Adipocyte (in vitro differentiated cells): ENCODE measurements around the gene TAAR2.

Experiments used
- DNase-seq: peaks from one replicate; pipeline ENCODE4 v3.0.0-alpha.2; 2015; ENCODE audit warnings: low read depth
- H3K27me3 ChIP-seq: replicated peaks from 2 replicates; pipeline ENCODE4 v1.7.0; 2013; ENCODE audit warnings: mild to moderate bottlenecking, low read length, moderate library complexity; ENCODE audit not compliant: control insufficient read depth, insufficient read depth
- H3K36me3 ChIP-seq: 2 replicates; pipeline ENCODE4 v1.7.0; 2013; ENCODE audit warnings: low read length, mild to moderate bottlenecking, moderate library complexity; ENCODE audit not compliant: control insufficient read depth, insufficient read depth, severe bottlenecking
- H3K4me1 ChIP-seq: 2 replicates; pipeline ENCODE4 v1.7.0; 2013; ENCODE audit warnings: mild to moderate bottlenecking, low read length, moderate library complexity; ENCODE audit not compliant: control insufficient read depth, insufficient read depth
- H3K4me3 ChIP-seq: 2 replicates; pipeline ENCODE4 v1.7.0; 2013; ENCODE audit warnings: mild to moderate bottlenecking, low read length, moderate library complexity
- H3K9ac ChIP-seq: 2 replicates; pipeline ENCODE4 v1.7.0; 2013; ENCODE audit warnings: mild to moderate bottlenecking, low read length, moderate library complexity
- H3K9me3 ChIP-seq: 2 replicates; pipeline ENCODE4 v1.7.0; 2013; ENCODE audit warnings: mild to moderate bottlenecking, low read length, moderate library complexity; ENCODE audit not compliant: control insufficient read depth

TAAR2 gene

GRCh38 chr6:132624175-132624574, at the start of gene TAAR2:
TSS of gene TAAR2 (minus strand) at chr6:132624275. CDS start at chr6:132624275, 0 bp downstream.
- no peak for DNase-seq
- no peak within 1 kb of the TSS for H3K4me3 ChIP-seq
- no peaks in the 10 kb centered on the region for H3K36me3 ChIP-seq
- H3K4me1 ChIP-seq = no peaks in the 10 kb centered on the region
- peaks cover 8% of the 10 kb centered on the region for H3K27me3 ChIP-seq
- no peaks in the 10 kb centered on the region for H3K9me3 ChIP-seq
- H3K9ac ChIP-seq = no peak within 1 kb of the TSS

- H3K4me3 ChIP-seq = no peak overlapping the region
- no peaks in the 10 kb centered on the region for H3K9me3 ChIP-seq
- DNase-seq = no peak
- H3K9ac ChIP-seq = no peak overlapping the region
- no peaks in the 10 kb centered on the region for H3K36me3 ChIP-seq
- H3K27me3 ChIP-seq = no peaks in the 10 kb centered on the region
- no peaks in the 10 kb centered on the region for H3K4me1 ChIP-seq
These were observed 49.5 kb upstream of the TAAR2 start for GRCh38 chr6:132673376-132674094.

- Histone ChIP-seq H3K4me1 (no peaks in the 10 kb centered on the region), H3K9me3 (no peaks in the 10 kb centered on the region), H3K36me3 (no peaks in the 10 kb centered on the region), H3K4me3 (no peak overlapping the region), H3K27me3 (no peaks in the 10 kb centered on the region), H3K9ac (no peak overlapping the region)
- no peak for DNase-seq
These were observed 47.2 kb upstream of the TAAR2 start for GRCh38 chr6:132671295-132671694.

GRCh38 chr6:132669690-132670291, 45.7 kb upstream of the TAAR2 start:
- Histone ChIP-seq H3K27me3 (no peaks in the 10 kb centered on the region), H3K4me3 (no peak overlapping the region), H3K9ac (no peak overlapping the region), H3K9me3 (peaks cover 6% of the 10 kb centered on the region), H3K36me3 (no peaks in the 10 kb centered on the region), H3K4me1 (no peaks in the 10 kb centered on the region)
- peak; percentile 89 for DNase-seq

- Histone ChIP-seq H3K9me3 (peaks cover 11% of the 10 kb centered on the region), H3K9ac (no peak overlapping the region), H3K27me3 (no peaks in the 10 kb centered on the region), H3K4me3 (no peak overlapping the region), H3K36me3 (no peaks in the 10 kb centered on the region), H3K4me1 (no peaks in the 10 kb centered on the region)
- DNase-seq = no peak
These were observed 42.0 kb upstream of the TAAR2 start for GRCh38 chr6:132666118-132666517.

- Histone ChIP-seq H3K4me3 (no peak overlapping the region), H3K27me3 (no peaks in the 10 kb centered on the region), H3K9ac (no peak overlapping the region), H3K36me3 (no peaks in the 10 kb centered on the region), H3K4me1 (no peaks in the 10 kb centered on the region), H3K9me3 (peaks cover 11% of the 10 kb centered on the region)
- no peak for DNase-seq
These were observed 40.4 kb upstream of the TAAR2 start for GRCh38 chr6:132664309-132665034.

GRCh38 chr6:132663661-132664060, 39.6 kb upstream of the TAAR2 start:
- H3K4me1 ChIP-seq = no peaks in the 10 kb centered on the region
- peaks cover 11% of the 10 kb centered on the region for H3K9me3 ChIP-seq
- H3K36me3 ChIP-seq = no peaks in the 10 kb centered on the region
- H3K4me3 ChIP-seq = no peak overlapping the region
- DNase-seq = no peak
- H3K9ac ChIP-seq = no peak overlapping the region
- no peaks in the 10 kb centered on the region for H3K27me3 ChIP-seq

GRCh38 chr6:132661906-132662305, 37.8 kb upstream of the TAAR2 start:
- Histone ChIP-seq H3K27me3 (no peaks in the 10 kb centered on the region), H3K4me1 (no peaks in the 10 kb centered on the region), H3K9me3 (peaks cover 11% of the 10 kb centered on the region), H3K4me3 (no peak overlapping the region), H3K9ac (no peak overlapping the region), H3K36me3 (no peaks in the 10 kb centered on the region)
- DNase-seq = no peak

- H3K9ac ChIP-seq = no peak within 1 kb of the TSS
- H3K27me3 ChIP-seq = no peaks in the 10 kb centered on the region
- H3K36me3 ChIP-seq = no peaks in the 10 kb centered on the region
- H3K4me1 ChIP-seq = no peaks in the 10 kb centered on the region
- no peak for DNase-seq
- no peaks in the 10 kb centered on the region for H3K9me3 ChIP-seq
- no peak within 1 kb of the TSS for H3K4me3 ChIP-seq
These were observed 35.0 kb upstream of the TAAR2 start, which contains the start of gene TAAR1 for GRCh38 chr6:132659082-132659481. TSS of gene TAAR1 (minus strand) at chr6:132659182. CDS start at chr6:132646003, 13,179 bp downstream.

GRCh38 chr6:132651062-132651461, 27.0 kb upstream of the TAAR2 start:
- Histone ChIP-seq H3K9ac (no peak overlapping the region), H3K36me3 (no peaks in the 10 kb centered on the region), H3K9me3 (no peaks in the 10 kb centered on the region), H3K4me3 (no peak overlapping the region), H3K27me3 (no peaks in the 10 kb centered on the region), H3K4me1 (peaks cover 6% of the 10 kb centered on the region)
- DNase-seq = no peak

- no peaks in the 10 kb centered on the region for H3K9me3 ChIP-seq
- no peak overlapping the region for H3K9ac ChIP-seq
- peaks cover 6% of the 10 kb centered on the region for H3K4me1 ChIP-seq
- H3K4me3 ChIP-seq = no peak overlapping the region
- no peak for DNase-seq
- H3K27me3 ChIP-seq = no peaks in the 10 kb centered on the region
- H3K36me3 ChIP-seq = no peaks in the 10 kb centered on the region
These were observed 26.4 kb upstream of the TAAR2 start for GRCh38 chr6:132650429-132650828.
